Ammon's horn (tissue), 1 donor: ENCODE results near the gene SERINC1.

Experiments
- DNase-seq: peaks from one replicate; pipeline ENCODE4 v3.0.0-alpha.2; 2016; ENCODE audit warnings: low spot score

The SERINC1 gene

GRCh38 chr6:122393351-122393896 is 78.2 kb downstream of the SERINC1 start:
- DNase-seq: no peak
